Right lobe of liver (tissue), 4 donors: ENCODE results near the gene TPGS1.

Source experiments
- POLR2A ChIP-seq: fragments of 450-650 bp; IDR thresholded peaks from one replicate; pipeline ENCODE4 v1.6.1; 2017; ENCODE audit warnings: antibody characterized with exemption, mild to moderate bottlenecking
- TF ChIP-seq, protein P1 (sequence below), 4 donors: fragments of 200-600 bp in 3 of 4; fragments of 450-650 bp in 1 of 4; IDR thresholded peaks; one replicate each; pipeline versions ENCODE4 v1.5.1 to v1.8.0; 2016 to 2022; ENCODE audit warnings: antibody characterized with exemption in 4 of 4, mild to moderate bottlenecking in 2 of 4
- donor health status: DM: no; HTN: no; CAD: no.
- donor health status: DM: no; HTN: no; CAD: no.
- donor health status: DM: no; HTN: yes; CAD: no.

DNA sequence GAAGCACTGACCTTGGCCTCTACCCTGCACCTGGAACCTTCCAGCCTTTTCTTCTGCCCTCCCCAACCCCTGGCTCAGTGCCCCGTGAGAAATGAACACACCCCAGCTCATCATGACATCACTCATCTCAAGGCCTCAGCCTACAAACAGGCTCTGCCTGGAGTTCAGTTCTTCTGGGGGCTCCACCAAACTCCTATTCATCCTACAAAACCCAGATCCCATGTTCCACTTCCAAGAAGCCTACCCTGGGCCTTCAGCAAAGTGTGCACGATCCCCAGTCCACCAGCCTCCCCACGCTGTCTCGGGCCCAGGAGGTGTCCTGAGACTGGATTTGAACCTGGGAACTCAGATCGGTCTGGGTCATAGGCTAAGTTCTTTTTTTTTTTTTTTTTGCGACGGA lies 37.5 kb upstream of the TPGS1 start:
- TF ChIP-seq, protein P1, sequence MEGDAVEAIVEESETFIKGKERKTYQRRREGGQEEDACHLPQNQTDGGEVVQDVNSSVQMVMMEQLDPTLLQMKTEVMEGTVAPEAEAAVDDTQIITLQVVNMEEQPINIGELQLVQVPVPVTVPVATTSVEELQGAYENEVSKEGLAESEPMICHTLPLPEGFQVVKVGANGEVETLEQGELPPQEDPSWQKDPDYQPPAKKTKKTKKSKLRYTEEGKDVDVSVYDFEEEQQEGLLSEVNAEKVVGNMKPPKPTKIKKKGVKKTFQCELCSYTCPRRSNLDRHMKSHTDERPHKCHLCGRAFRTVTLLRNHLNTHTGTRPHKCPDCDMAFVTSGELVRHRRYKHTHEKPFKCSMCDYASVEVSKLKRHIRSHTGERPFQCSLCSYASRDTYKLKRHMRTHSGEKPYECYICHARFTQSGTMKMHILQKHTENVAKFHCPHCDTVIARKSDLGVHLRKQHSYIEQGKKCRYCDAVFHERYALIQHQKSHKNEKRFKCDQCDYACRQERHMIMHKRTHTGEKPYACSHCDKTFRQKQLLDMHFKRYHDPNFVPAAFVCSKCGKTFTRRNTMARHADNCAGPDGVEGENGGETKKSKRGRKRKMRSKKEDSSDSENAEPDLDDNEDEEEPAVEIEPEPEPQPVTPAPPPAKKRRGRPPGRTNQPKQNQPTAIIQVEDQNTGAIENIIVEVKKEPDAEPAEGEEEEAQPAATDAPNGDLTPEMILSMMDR (IDR thresholded peaks at IDR 0.05): no peak
- TF ChIP-seq POLR2A: no peak
